ENCODE measurements around the gene ARL14.

ARL14 gene

GRCh38 chr3:160722331-160722730 is 45.4 kb downstream of the ARL14 start:
- DNase-seq: no peak

- DNase-seq: no peak
Observed at GRCh38 chr3:160725338-160725737, 48.4 kb downstream of the ARL14 start.
